Chondrocyte (in vitro differentiated cells): ENCODE data around the gene JARID2. TPM values are rescaled to one million over a fixed set of nuclear protein-coding genes. Genes with fewer than 3 reads are reported as not detected.

Source experiments
- DNase-seq: peaks from one replicate; pipeline ENCODE4 v3.0.0; 2021; ENCODE audit warnings: mixed read lengths, low spot score
- H3K27ac Mint-ChIP-seq: one replicate; pipeline ENCODE4 v1.8.0; 2021; ENCODE audit warnings: mild to moderate bottlenecking, moderate library complexity, mixed read lengths; ENCODE audit not compliant: unreplicated experiment
- H3K27me3 Mint-ChIP-seq: 2 replicates; pipeline ENCODE4 v1.8.0; 2021; ENCODE audit warnings: low read depth, mixed read lengths
- H3K36me3 Mint-ChIP-seq: 2 replicates; pipeline ENCODE4 v1.8.0; 2021; ENCODE audit warnings: low read depth, mixed read lengths
- H3K4me1 Mint-ChIP-seq: 2 replicates; pipeline ENCODE4 v1.8.0; 2021; ENCODE audit warnings: low read depth, mild to moderate bottlenecking, mixed read lengths
- H3K4me3 Mint-ChIP-seq: one replicate; pipeline ENCODE4 v1.8.0; 2021; ENCODE audit warnings: mild to moderate bottlenecking, moderate library complexity, mixed read lengths; ENCODE audit not compliant: unreplicated experiment
- H3K9me3 Mint-ChIP-seq: 2 replicates; pipeline ENCODE4 v1.8.0; 2021; ENCODE audit warnings: low read depth, mixed read lengths
- total RNA-seq: library from RNA; stranded (reverse); gene quantifications from 3 replicates; pipeline ENCODE4 v1.2.1, GENCODE V29; 2021
- TF ChIP-seq, protein P1 (sequence below): fragments of 200-600 bp; sonication (generic); IDR thresholded peaks from 2 replicates; pipeline ENCODE4 v1.5.0; 2021; ENCODE audit warnings: antibody characterized with exemption, mild to moderate bottlenecking, moderate library complexity

The JARID2 gene
- total RNA-seq, 1 donor from 2014 or later: 9.9 TPM

GRCh38 chr6:15505463-15505918 lies 259.6 kb downstream of the JARID2 start:
- Mint-ChIP-seq H3K4me3 (peak overlapping the region; percentile 64), H3K9me3 (no peaks in the 10 kb centered on the region), H3K27ac (peak overlapping the region; percentile 92), H3K36me3 (peaks cover 19% of the 10 kb centered on the region), H3K4me1 (peaks cover 42% of the 10 kb centered on the region), H3K27me3 (no peaks in the 10 kb centered on the region)
- TF ChIP-seq, protein P1, sequence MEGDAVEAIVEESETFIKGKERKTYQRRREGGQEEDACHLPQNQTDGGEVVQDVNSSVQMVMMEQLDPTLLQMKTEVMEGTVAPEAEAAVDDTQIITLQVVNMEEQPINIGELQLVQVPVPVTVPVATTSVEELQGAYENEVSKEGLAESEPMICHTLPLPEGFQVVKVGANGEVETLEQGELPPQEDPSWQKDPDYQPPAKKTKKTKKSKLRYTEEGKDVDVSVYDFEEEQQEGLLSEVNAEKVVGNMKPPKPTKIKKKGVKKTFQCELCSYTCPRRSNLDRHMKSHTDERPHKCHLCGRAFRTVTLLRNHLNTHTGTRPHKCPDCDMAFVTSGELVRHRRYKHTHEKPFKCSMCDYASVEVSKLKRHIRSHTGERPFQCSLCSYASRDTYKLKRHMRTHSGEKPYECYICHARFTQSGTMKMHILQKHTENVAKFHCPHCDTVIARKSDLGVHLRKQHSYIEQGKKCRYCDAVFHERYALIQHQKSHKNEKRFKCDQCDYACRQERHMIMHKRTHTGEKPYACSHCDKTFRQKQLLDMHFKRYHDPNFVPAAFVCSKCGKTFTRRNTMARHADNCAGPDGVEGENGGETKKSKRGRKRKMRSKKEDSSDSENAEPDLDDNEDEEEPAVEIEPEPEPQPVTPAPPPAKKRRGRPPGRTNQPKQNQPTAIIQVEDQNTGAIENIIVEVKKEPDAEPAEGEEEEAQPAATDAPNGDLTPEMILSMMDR: no peak
- peak; percentile 66 for DNase-seq

- Mint-ChIP-seq H3K9me3 (no peaks in the 10 kb centered on the region), H3K27ac (no peak overlapping the region), H3K27me3 (no peaks in the 10 kb centered on the region), H3K36me3 (peaks cover 17% of the 10 kb centered on the region), H3K4me3 (no peak overlapping the region), H3K4me1 (peaks cover 41% of the 10 kb centered on the region)
- peak; percentile 33 for DNase-seq
- TF ChIP-seq, protein P1: no peak
Observed at GRCh38 chr6:15506066-15506465, 260.2 kb downstream of the JARID2 start.

DNA sequence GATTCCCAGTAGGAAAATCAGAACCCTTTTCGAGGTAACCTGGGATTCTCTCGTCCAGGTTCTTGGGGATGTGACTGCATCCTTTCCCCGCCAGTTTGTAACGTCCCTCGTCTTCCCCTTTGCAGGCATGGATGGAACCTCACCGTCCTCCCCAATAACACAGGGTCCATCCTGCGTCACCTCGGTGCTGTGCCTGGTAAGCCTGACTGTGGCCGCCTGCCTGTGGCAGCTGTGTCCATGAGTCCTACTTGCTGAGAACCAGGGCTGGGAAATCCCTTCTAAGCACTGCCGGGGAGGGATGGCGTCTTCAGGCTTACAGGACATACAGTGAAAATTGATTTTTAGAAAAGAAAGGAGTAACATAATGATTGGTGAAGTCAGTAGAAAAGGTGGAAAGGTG lies 261.4 kb downstream of the JARID2 start:
- Mint-ChIP-seq H3K9me3 (no peaks in the 10 kb centered on the region), H3K4me1 (peaks cover 29% of the 10 kb centered on the region), H3K27ac (no peak overlapping the region), H3K4me3 (no peak overlapping the region), H3K27me3 (no peaks in the 10 kb centered on the region), H3K36me3 (peaks cover 16% of the 10 kb centered on the region)
- DNase-seq: no peak
- TF ChIP-seq, protein P1: no peak

- no peak overlapping the region for H3K4me3 Mint-ChIP-seq
- H3K36me3 Mint-ChIP-seq: peaks cover 17% of the 10 kb centered on the region
- no peak overlapping the region for H3K27ac Mint-ChIP-seq
- no peaks in the 10 kb centered on the region for H3K27me3 Mint-ChIP-seq
- TF ChIP-seq, protein P1: no peak
- H3K4me1 Mint-ChIP-seq: peaks cover 24% of the 10 kb centered on the region
- no peaks in the 10 kb centered on the region for H3K9me3 Mint-ChIP-seq
- no peak for DNase-seq
Observed at GRCh38 chr6:15507746-15508145, 261.9 kb downstream of the JARID2 start.

- H3K4me1 Mint-ChIP-seq: peaks cover 20% of the 10 kb centered on the region
- H3K9me3 Mint-ChIP-seq: no peaks in the 10 kb centered on the region
Observed at GRCh38 chr6:15508441-15508871, 262.6 kb downstream of the JARID2 start.

More at GRCh38 chr6:15508441-15508871, 262.6 kb downstream of the JARID2 start:
- peaks cover 17% of the 10 kb centered on the region for H3K36me3 Mint-ChIP-seq
- H3K27ac Mint-ChIP-seq: no peak overlapping the region
- H3K27me3 Mint-ChIP-seq: no peaks in the 10 kb centered on the region
- TF ChIP-seq, protein P1: no peak
- DNase-seq: no peak
- no peak overlapping the region for H3K4me3 Mint-ChIP-seq
